ENCODE measurements around the gene CAPS.

DNA sequence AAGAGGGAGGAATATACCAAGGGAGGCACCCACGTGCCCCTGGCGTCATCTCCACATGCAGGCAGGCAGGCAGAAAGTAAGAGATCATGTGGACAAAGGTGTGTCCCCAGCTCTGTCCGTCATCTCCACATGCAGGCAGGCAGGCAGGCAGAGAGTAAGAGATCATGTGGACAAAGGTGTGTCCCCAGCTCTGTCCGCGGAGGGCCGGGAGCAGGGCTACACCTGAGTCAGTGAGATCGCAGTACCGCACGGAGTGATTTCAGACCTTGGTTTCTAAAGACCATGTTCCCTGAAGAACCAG is 22.2 kb downstream of the CAPS start:
- TF ChIP-seq POLR2A (IDR thresholded peaks at IDR 0.05) = no peak
- no peak for TF ChIP-seq CTCF (IDR thresholded peaks at IDR 0.05)

All from tibial nerve (tissue), 3 donors.